Measurements from ENCODE around the gene FASTKD1.
"Not testable (repeated sequence)": the region's sequence is repeated elsewhere in the genome, so short reads cannot be mapped to it uniquely, and the experiment has no call there.

- not testable (repeated sequence) for TF ChIP-seq POLR2A, CTCF (IDR thresholded peaks at IDR 0.05)
These were observed 11.6 kb downstream of the FASTKD1 start for GRCh38 chr2:169562084-169562483.

Data from lower leg skin (tissue), 3 donors.